HG03378 (cell line): ENCODE measurements around the gene PHOSPHO2.
A peak's percentile ranks its signal among the peaks of the same experiment; 100 is the strongest.

Source experiments
- ATAC-seq: cut with Tn5 transposase; IDR thresholded peaks from one replicate; pipeline ENCODE4 v1.9.1; 2021; ENCODE audit warnings: mild to moderate bottlenecking, moderate library complexity; ENCODE audit not compliant: unreplicated experiment

The PHOSPHO2 gene

DNA sequence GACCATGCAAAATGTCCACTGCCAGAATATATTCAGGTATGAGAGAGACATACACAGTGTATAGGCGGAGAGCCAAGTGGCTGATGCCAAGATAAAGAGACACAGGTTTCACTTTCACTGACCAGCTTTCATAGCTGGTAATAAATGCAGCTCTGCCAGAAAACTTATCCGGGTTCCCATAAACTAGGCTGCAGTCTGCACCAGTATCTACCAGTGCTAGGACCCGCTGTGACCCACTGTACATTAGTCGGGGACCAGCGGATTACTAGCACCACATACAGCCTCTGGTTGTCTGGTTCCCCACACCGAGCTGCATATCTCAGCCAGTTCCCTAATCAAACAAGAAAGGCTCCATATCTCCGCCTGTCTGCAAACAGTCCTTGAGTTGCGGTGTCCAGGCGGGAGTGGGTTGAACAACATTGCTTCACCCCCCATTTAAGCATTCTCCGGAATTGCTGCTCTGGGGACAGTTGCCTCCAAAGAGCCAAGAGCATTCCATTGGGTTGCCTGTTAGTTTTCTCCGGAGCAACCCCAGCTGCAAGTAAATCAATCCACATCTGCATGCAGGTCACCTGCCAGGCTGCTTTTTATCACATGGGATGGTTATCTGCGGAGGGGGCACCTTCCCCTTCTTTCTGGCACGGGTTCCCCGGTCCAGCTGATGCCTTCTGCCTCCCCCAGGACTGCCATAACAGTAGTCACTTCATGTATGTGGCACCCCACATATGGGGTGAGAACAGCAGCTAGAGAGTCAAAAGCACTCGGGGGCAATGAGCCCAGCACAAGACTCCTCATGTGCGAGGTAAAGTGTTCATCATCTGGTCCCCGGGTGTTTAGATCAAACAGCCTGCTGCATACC lies 21.3 kb downstream of the PHOSPHO2 start:
- ATAC-seq, result no peak

DNA sequence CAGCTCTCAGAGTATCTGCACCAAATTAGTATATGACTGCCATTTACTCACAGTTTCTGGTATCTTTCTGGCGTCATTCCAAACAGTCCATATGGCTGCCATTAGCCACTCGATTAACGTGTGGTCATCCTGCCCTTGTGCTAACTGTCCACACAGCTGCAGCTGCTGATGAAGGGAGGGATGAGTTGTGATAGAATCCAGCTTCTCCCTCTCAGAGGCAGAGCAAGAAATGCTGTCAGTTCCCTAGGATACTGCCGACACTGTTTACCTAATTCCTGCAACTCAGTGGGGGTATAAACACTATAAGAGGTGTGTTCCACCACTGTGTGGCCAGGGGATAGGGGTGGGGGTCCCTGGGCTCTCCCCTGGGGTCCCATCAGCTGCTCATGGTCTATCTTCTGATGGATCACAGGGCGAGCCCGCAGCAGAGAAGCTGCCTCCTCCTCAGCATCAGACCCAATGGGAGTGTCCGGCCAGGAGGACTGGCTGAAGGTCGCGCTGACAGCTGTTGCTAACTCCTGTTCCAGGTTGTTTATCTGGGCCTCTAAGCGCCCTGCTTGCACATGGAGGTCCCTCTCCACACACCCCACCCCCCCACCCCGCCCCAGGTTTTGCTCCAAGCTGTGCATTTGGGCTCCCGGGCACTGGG lies 22.1 kb downstream of the PHOSPHO2 start:
- ATAC-seq, result no peak

DNA sequence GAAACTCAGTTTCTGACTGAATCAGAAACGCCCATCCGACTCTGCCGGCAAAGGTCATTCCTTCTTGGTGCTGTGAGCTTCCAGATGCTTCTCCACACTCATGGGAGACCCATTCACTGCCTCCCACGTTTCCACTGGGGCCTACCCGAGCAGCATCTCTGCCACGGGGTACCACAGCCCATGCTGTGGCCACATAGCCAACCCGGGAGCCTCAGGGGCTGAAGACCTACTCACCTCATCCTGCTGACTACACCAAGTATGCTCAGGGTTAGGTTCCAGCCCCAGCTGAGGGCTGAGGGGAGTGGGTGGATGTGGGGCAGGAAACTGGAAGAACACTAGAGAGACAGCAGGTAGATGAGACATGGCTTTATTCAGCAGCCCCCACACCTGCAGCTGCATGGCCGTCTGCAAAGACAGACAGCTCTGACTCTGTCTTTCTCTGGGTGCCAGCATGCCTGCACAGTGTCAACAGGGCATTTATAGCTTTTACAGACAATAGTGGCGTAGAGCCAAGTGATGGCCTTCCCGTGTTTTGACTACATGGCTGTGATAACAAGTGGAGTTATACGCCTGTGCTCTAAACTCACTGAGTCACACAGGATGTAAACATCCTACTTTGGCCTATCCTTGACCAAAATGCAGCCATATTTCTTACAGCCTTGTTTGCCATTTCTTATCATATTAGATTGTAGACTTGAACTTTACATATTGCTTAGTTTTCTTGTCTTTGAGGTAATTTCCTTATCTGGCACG lies 22.8 kb downstream of the PHOSPHO2 start:
- no peak for ATAC-seq

DNA sequence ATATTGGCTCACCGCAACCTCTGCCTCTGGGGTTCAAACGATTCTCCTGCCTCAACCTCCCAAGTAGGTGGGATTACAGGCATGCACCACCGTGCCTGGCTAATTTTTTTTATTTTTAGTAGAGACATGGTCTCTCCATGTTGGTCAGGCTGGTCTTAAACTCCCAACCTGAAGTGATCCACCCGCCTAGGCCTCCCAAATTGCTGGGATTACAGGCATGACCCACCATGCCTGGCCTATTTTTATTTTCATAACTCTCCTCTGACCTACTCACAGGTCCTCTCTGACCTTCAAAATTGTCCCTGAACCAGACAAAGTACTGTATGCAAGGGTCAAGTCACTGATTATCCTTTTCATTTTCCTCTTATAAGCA lies 23.4 kb downstream of the PHOSPHO2 start:
- ATAC-seq, result no peak

DNA sequence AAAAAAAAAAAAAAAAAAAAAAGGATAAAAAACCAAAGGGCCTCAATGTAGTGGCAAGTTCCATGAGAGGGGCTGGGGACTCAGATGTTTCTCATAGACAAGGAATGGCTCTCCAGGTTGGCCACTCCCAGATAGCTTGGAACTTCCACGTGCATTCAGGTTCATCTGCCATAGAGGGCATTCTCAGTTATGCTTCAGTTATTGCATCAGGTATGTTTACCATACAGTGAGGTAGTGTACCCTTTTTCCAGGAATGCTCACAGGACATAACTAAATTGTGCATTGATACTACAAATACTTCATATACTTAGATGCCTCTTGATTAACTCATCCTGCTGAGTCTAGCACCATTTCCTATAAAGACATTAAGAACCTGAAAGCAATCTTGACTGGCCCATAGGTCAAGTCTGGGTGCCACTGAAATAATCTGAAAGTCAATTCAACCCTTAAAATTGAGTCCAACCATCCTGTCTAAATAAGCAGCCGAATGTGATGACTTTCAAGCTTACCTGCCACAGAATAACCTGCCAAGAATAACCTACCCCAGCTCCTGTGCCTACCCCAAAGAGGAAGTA lies 24.7 kb downstream of the PHOSPHO2 start:
- no peak for ATAC-seq

DNA sequence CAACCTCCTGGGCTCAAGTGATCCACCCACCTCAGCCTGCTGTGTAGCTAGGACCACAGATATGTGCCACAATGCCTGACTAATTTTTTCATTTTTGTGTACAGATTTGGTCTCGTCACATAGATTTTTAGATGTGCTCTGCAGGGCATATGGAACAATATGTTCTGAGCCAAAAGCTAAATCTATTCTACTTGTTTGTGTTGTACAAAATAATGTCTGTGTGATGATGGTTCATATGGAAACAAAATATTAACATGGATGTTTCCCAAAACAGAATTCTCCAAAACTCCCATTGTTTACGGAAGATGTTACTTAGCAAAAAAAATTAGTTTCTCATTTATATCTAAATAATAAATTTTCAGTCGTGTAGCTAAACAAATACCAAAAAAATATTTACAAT lies 26.7 kb downstream of the PHOSPHO2 start:
- ATAC-seq, result no peak

DNA sequence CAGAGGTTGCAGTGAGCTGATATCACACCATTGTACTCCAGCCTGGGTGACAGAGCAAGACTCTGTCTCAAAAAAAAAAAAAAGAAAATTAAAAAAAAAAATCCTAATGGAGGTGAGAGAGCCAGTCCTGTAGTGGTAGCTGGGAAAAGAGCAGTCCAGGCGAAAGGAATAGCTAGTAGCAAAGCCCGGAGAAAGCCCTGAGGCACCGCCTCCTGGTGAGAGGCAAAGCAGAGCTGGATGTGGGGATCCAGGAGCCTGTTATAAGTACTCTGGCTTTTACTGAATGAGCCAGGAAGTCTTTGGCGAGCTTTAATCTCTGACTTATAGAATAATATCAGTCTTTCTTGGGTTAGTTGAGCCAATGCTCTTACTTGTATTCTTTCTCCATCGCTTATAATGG lies 32.8 kb downstream of the PHOSPHO2 start:
- ATAC-seq, result no peak

DNA sequence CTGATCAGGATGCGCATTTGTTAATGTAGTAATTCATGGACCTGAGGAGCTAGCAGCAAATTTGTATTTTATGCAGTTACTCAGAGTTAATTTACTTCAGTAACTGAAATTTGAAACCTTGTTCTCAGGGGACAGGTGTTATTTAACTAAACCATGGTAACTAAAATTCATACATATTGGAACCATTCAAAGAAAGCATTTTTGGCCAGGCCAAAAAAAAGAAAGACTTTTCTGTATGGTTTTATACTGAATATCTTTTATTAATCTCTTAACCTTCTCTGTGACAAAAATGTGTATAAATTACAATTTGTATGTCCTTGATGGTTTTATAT lies 35.0 kb downstream of the PHOSPHO2 start:
- no peak for ATAC-seq

DNA sequence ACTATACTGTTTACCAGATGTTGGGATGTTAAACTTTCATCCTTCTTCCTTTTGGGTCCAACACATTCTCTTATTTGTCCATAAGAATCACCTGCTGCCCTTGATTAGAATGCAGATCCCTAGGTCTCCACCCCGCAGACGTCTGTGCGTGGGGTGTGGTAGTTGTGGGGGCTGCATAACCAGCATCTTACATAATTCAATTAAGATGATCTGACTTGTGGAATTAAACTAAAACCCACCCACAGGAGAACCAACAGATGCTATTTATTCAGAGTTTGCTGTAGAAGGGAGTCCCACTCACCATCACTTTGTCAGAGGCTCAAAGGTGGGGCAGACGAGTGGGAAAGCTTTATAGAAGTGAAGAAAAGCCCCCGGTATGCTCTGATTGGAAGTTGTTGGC lies 37.8 kb downstream of the PHOSPHO2 start:
- no peak for ATAC-seq

DNA sequence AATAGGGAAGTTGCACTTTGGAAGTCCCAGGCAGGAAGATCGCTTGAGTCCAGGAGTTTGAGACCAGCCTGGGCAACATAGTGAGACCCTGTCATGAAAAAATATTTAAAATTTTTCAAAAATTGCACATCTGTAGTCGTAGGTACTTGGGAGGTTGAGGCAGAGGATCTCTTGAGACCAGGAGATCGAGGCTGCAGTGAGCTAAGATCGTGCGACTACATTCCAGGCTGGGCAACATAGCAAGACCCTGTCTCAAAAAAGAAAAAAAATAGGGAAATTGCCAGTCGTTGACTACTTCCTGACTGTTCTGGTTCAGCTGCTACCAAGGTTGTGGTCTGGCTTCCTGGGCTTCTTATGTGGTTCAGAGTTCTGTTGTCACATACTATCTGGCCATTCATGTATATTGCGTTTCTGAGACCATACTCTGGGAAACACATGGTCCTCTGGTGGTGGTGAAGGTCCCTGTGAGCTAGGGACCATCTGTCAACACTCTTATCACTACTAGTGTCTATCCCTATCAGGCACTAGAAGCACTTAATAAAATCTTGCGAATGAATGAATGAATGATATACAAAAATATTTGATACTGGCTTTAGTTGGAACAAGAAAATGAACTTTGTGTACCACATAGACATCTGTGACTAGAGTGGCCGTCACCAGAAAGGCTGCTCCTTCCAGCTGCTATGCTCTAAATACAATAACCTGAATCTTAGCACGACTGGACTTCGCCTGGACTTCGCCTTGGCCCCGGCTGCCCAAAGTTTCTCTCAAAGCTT lies 38.5 kb downstream of the PHOSPHO2 start:
- no peak for ATAC-seq

DNA sequence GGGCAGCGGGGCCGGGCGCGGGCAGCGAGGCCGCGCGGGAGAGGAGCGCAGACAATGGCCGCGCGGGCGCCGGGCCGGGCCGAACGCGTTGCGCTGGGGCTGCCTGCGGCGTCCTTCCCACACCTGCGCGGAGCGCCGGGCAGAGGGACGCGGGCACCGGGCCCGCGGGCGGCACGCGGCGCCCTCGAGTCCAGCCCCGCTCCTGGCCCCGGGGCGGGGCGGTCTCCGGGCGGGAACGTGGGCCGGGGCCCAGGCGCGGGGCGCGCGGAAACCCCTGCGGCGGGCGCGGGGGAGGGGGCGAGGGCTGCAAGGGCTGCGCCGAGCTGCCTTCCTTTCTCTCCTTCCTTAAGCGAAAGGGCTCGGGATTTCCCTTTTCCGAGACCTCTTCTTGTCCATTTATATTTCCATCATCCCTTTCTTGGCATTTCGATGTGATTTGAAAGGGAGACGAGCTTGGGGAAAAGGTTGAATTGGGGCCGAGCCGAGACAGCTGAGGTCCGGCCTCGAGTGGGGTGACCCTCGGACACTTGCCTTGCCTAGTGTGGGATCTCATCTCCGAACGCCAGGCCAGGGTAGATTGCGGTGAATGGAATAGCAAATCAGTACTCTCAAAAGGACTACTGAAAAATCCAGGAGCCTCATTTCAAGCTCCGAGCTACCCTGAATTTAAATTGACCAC lies 40.0 kb downstream of the PHOSPHO2 start:
- ATAC-seq, result peak; percentile 24

DNA sequence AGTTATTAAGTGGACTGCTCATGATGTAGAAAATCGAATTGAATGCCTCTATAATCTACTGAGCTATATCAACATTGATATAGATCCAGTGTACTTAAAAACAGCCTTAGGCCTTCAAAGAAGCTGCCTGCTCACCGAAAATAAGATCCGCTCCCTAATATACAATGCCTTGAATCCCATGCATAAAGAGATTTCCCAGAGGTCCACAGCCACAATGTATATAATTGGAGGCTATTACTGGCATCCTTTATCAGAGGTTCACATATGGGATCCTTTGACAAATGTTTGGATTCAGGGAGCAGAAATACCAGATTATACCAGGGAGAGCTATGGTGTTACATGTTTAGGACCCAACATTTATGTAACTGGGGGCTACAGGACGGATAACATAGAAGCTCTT lies 41.4 kb downstream of the PHOSPHO2 start:
- ATAC-seq, result no peak

DNA sequence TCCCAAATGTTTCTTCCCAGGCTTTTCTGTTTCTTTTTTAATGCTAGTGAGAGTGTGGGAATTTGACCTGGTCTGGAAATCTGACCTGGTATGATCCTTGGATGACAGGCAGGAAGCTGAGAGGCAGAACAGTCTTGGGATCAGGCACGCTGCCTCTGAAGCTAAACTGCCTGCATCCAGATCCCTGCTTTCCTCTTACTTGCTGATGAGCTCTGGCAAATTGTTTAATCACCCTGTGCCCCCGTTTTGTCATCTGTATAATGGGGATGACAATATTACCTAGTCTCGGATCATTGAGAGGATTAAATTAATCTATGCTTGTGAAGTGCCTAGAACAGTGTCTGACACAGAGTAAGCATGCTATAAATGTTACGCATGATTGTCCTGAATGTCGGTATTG lies 42.6 kb downstream of the PHOSPHO2 start:
- no peak for ATAC-seq

DNA sequence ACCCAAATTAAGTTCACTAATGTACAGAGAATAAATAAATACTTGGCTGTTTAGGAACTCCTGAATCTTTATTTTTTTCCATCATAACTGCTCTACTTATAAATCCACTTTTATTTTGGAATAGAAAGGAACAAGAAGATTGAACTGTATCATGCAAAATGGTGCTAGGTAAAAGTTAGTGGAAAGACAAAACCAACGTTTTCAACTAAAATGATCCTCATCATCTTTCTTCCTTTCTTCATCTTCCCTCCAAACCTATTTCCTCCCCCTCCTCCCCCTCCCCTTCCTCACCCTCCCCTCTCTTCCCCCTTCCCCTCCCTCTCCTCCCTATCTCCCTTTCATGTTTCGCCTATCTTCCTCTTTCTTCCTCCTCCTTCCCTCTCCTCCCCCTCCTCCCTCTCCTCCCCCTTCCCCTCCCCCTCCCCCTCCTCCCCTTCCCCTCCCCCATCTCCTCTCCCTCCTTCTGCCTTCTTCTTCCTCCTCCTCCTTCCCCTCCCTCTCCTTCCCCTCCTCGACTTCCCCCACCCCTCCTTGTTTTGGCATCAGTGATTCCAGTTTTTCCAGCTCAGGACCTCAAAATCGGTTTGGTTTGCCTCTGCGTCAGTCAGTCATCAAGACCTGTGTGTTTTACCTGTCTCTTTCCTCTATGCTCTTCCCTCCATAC lies 44.4 kb downstream of the PHOSPHO2 start:
- no peak for ATAC-seq

DNA sequence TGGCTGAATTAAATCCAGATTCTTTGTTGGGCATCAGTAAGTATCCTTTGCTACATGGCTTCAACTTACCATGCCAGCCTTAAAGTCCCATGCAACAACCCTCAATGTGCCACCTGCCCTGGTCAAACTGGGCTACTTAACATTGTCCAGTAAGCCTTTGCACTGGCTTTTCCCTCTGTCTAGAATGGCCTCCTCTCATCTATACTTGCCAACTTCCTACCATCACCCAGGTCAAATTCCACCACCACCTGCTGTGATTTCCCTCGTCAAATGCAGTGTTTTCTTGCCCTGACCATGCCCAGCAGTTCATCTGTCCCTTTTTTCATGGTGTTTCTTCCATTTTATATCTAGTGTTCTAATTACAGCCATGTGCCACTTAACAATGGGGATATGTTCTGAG lies 45.1 kb downstream of the PHOSPHO2 start:
- ATAC-seq, result no peak

DNA sequence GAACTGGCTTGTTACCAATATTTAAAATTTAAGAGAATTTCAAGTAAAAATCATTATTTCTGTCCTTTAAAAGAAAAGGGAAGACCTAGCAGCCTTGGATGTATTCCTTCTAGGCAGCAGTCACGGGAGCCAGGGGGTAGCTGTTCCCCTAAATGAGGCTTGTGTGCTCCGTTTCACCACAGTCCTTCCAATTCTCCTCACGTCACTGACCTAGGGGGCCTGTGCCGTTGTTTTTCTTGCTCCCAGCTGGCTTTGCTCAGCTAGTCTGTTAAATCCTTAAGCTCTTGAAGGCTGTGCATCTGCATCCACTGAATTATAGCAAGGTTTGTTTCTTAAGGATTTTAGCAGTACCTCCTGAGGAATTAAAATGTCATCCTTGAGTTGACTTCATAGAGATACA lies 49.3 kb downstream of the PHOSPHO2 start:
- ATAC-seq, result no peak

DNA sequence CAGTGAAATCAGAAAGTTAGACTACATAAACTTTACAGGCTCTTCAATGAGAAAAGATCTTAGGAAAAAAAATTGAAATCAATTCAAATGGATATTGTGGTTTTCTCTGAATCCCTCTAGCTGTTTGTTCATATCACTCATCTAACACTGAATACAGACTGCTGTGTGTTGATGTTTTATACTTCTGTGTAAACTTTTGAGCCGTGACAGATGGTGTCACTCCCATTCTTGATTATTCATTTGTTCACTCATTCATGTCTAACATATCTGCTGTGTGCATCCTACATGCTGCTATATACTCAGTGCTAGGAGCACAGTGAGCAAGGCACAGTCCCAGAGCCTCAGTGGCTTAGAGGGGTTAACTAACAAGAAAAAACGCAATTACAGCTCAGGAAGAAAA lies 52.0 kb downstream of the PHOSPHO2 start:
- ATAC-seq, result no peak

DNA sequence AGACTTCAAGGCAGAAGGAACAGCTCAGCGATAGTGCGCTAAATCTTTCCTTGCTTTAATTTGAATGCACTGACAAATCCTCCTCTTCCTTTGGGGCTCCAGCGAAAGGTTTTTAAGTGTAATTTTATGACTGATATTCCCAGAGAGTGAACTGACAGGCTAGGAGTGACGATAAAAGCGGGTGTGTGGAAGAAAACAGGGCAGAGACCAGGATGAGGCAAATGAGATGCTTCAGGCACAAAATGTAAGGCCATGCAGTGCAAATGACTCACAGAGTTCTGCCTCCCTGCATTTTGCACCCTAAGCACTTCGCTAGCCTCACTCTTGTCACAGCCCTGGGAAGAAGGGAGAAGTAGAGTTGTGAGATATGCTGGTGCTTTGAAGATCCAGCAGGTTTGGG lies 54.0 kb downstream of the PHOSPHO2 start:
- no peak for ATAC-seq
